DLD1 (cell line): ENCODE data around the gene ZNF618.

ENCODE experiments used
- in situ Hi-C: cut with HindIII; loops from 2 replicates; pipeline ENCODE4 v1.10.0; 2017; ENCODE audit warnings: low sequenced_read_pairs

Gene ZNF618

GRCh38 chr9:113876151-113876992 is at the start of gene ZNF618:
ZNF618 (plus strand) TSS chr9:113876309; CDS start chr9:113876381, 72 bp downstream.
- in situ Hi-C loops = no loop called here

GRCh38 chr9:113828221-113828620 is 47.9 kb upstream of the ZNF618 start:
- in situ Hi-C loops = no loop called here

GRCh38 chr9:113837334-113837733 is 38.8 kb upstream of the ZNF618 start:
- in situ Hi-C loops = no loop called here

- in situ Hi-C loops = no loop called here
Measured at GRCh38 chr9:113842086-113842485, 34.0 kb upstream of the ZNF618 start.

GRCh38 chr9:113844466-113844865 is 31.6 kb upstream of the ZNF618 start:
- in situ Hi-C loops = no loop called here

GRCh38 chr9:113851359-113851758 is 24.8 kb upstream of the ZNF618 start:
- in situ Hi-C loops = no loop called here

GRCh38 chr9:113851873-113852272 is 24.2 kb upstream of the ZNF618 start:
- in situ Hi-C loops = no loop called here

- in situ Hi-C loops = no loop called here
Measured at GRCh38 chr9:113853333-113853732, 22.8 kb upstream of the ZNF618 start.

GRCh38 chr9:113854310-113854709 is 21.8 kb upstream of the ZNF618 start:
- in situ Hi-C loops = no loop called here

- in situ Hi-C loops = no loop called here
Measured at GRCh38 chr9:113857875-113858274, 18.2 kb upstream of the ZNF618 start.

- in situ Hi-C loops = no loop called here
Measured at GRCh38 chr9:113858282-113858681, 17.8 kb upstream of the ZNF618 start.

- in situ Hi-C loops = no loop called here
Measured at GRCh38 chr9:113863345-113863744, 12.8 kb upstream of the ZNF618 start.

GRCh38 chr9:113868501-113868900 is 7.6 kb upstream of the ZNF618 start:
- in situ Hi-C loops = no loop called here

- in situ Hi-C loops = no loop called here
Measured at GRCh38 chr9:113872485-113873143, 3.5 kb upstream of the ZNF618 start.

GRCh38 chr9:113873446-113873845 is 2.7 kb upstream of the ZNF618 start:
- in situ Hi-C loops = no loop called here

GRCh38 chr9:113873926-113874325 is 2.2 kb upstream of the ZNF618 start:
- in situ Hi-C loops = no loop called here

GRCh38 chr9:113875459-113876150 is 504 bp upstream of the ZNF618 start:
- in situ Hi-C loops = no loop called here

- in situ Hi-C loops = no loop called here
Measured at GRCh38 chr9:113876993-113877368, 872 bp downstream of the ZNF618 start.

- in situ Hi-C loops = no loop called here
Measured at GRCh38 chr9:113879318-113879717, 3.2 kb downstream of the ZNF618 start.

GRCh38 chr9:113879911-113880310 is 3.8 kb downstream of the ZNF618 start:
- in situ Hi-C loops = no loop called here

GRCh38 chr9:113882181-113882580 is 6.1 kb downstream of the ZNF618 start:
- in situ Hi-C loops = no loop called here
